Measurements from ENCODE around the gene CHDH. TPM values are rescaled to one million over a fixed set of nuclear protein-coding genes. Genes with fewer than 3 reads are reported as not detected.
A peak's percentile ranks its signal among the peaks of the same experiment; 100 is the strongest.

CHDH gene
- total RNA-seq, 1 donor from 2014 or later: under 0.01 TPM

GRCh38 chr3:53807117-53807810, 39.0 kb downstream of the CHDH start:
- DNase-seq (ENCODE audit: low read depth) (no peak), FAIRE-seq (no peak)

GRCh38 chr3:53806182-53807116, 39.8 kb downstream of the CHDH start:
- TF ChIP-seq, protein P1, sequence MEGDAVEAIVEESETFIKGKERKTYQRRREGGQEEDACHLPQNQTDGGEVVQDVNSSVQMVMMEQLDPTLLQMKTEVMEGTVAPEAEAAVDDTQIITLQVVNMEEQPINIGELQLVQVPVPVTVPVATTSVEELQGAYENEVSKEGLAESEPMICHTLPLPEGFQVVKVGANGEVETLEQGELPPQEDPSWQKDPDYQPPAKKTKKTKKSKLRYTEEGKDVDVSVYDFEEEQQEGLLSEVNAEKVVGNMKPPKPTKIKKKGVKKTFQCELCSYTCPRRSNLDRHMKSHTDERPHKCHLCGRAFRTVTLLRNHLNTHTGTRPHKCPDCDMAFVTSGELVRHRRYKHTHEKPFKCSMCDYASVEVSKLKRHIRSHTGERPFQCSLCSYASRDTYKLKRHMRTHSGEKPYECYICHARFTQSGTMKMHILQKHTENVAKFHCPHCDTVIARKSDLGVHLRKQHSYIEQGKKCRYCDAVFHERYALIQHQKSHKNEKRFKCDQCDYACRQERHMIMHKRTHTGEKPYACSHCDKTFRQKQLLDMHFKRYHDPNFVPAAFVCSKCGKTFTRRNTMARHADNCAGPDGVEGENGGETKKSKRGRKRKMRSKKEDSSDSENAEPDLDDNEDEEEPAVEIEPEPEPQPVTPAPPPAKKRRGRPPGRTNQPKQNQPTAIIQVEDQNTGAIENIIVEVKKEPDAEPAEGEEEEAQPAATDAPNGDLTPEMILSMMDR (IDR thresholded peaks at IDR 0.05; ENCODE audit: insufficient read depth, low read length, severe bottlenecking): no peak
- DNase-seq (ENCODE audit: low read depth): peak; percentile 17
- peaks cover 3% of the 10 kb centered on the region for H3K27me3 ChIP-seq (ENCODE audit: control insufficient read depth, insufficient read depth, low read length)
- no peaks in the 10 kb centered on the region for H3K36me3 ChIP-seq (ENCODE audit: control insufficient read depth, insufficient read depth, low read length)
- no peak for FAIRE-seq
- no peak overlapping the region for H3K4me3 ChIP-seq (ENCODE audit: low read depth, low read length)

More at GRCh38 chr3:53807117-53807810, 39.0 kb downstream of the CHDH start:
- H3K27me3 ChIP-seq (ENCODE audit: control insufficient read depth, insufficient read depth, low read length): peaks cover 3% of the 10 kb centered on the region
- TF ChIP-seq, protein P1 (IDR thresholded peaks at IDR 0.05; ENCODE audit: insufficient read depth, low read length, severe bottlenecking): no peak
- no peaks in the 10 kb centered on the region for H3K36me3 ChIP-seq (ENCODE audit: control insufficient read depth, insufficient read depth, low read length)
- no peak overlapping the region for H3K4me3 ChIP-seq (ENCODE audit: low read depth, low read length)

DNA sequence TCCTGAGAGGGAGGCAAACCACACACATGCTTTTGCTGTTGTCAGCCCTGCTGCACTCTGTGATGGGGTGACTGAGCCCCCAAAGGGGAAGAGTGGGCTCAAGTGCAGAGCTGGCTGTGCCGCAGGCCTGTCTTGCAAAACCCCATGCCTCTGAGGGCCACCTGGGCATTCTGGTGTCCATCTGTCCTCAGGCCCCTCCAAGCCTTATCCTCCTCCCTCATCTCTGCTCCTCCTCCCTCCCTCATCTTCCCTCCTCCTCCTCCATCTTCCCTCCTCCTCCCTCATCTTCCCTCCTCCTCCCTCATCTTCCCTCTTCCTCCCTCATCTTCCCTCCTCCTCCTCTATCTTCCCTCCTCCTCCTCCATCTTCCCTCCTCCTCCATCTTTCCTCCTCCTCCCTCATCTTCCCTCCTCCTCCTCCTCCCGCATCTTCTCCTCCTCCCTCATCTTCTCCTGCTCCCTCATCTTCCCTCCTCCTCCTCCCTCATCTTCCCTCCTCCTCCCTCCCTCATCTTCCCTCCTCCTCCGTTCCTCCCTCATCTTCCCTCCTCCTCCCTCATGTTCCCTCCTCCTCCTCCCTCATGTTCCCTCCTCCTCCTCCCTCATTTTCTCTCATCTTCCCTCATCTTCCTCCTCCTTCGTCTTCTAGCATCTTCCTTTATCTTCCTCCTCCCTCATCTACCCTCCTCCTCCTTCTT, 40.6 kb downstream of the CHDH start:
- TF ChIP-seq, protein P1 (IDR thresholded peaks at IDR 0.05; ENCODE audit: insufficient read depth, low read length, severe bottlenecking): no peak
- no peaks in the 10 kb centered on the region for H3K36me3 ChIP-seq (ENCODE audit: control insufficient read depth, insufficient read depth, low read length)
- FAIRE-seq (no peak), DNase-seq (ENCODE audit: low read depth) (no peak)
- peaks cover 3% of the 10 kb centered on the region for H3K27me3 ChIP-seq (ENCODE audit: control insufficient read depth, insufficient read depth, low read length)
- no peak overlapping the region for H3K4me3 ChIP-seq (ENCODE audit: low read depth, low read length)

DNA sequence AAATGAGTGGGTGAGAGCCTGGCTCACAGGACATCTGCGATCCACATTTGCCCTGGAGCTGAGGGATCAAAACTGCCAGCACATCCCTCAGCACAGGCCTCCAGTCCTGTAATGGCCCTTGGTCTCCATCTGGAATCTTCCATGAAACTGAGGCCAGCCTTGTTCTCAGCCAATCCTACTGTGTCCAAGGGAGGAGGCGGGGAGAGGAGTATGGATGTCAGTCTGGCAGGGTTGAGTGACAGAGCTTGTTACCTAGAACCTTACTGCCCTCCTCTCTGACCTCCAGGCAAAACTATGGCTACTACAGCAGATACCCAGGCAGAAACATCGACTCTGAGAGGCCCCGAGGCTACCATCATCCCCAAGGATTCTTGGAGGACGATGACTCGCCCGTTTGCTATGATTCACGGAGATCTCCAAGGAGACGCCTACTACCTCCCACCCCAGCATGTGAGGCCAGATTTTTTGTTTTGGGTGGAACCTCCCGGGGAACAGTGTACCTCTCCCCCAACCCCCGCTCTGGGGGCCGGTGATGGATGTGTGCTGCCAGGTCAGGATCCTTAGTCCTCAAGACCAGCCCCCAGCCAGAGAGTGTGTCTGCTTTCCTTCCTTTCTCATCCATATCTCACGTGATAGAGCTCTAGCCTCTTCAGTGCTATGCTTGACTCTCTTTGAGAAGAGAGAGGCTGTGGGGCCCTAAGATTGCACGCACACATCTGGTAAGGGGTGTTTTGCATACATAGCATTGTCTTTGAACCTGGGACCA, 41.3 kb downstream of the CHDH start:
- TF ChIP-seq, protein P1 (IDR thresholded peaks at IDR 0.05; ENCODE audit: insufficient read depth, low read length, severe bottlenecking): no peak
- no peak overlapping the region for H3K4me3 ChIP-seq (ENCODE audit: low read depth, low read length)
- no peaks in the 10 kb centered on the region for H3K36me3 ChIP-seq (ENCODE audit: control insufficient read depth, insufficient read depth, low read length)
- FAIRE-seq: no peak
- peaks cover 3% of the 10 kb centered on the region for H3K27me3 ChIP-seq (ENCODE audit: control insufficient read depth, insufficient read depth, low read length)
- DNase-seq (ENCODE audit: low read depth): peak; percentile 66
